Chondrocyte (in vitro differentiated cells): Measurements from ENCODE around the gene FYB2. TPM values are rescaled to one million over a fixed set of nuclear protein-coding genes. Genes with fewer than 3 reads are reported as not detected.

Experiments used
- DNase-seq: peaks from one replicate; pipeline ENCODE4 v3.0.0; 2021; ENCODE audit warnings: mixed read lengths, low spot score
- H3K27ac Mint-ChIP-seq: one replicate; pipeline ENCODE4 v1.8.0; 2021; ENCODE audit warnings: mild to moderate bottlenecking, moderate library complexity, mixed read lengths; ENCODE audit not compliant: unreplicated experiment
- H3K27me3 Mint-ChIP-seq: 2 replicates; pipeline ENCODE4 v1.8.0; 2021; ENCODE audit warnings: low read depth, mixed read lengths
- H3K36me3 Mint-ChIP-seq: 2 replicates; pipeline ENCODE4 v1.8.0; 2021; ENCODE audit warnings: low read depth, mixed read lengths
- H3K4me1 Mint-ChIP-seq: 2 replicates; pipeline ENCODE4 v1.8.0; 2021; ENCODE audit warnings: low read depth, mild to moderate bottlenecking, mixed read lengths
- H3K4me3 Mint-ChIP-seq: one replicate; pipeline ENCODE4 v1.8.0; 2021; ENCODE audit warnings: mild to moderate bottlenecking, moderate library complexity, mixed read lengths; ENCODE audit not compliant: unreplicated experiment
- H3K9me3 Mint-ChIP-seq: 2 replicates; pipeline ENCODE4 v1.8.0; 2021; ENCODE audit warnings: low read depth, mixed read lengths
- total RNA-seq: library from RNA; stranded (reverse); gene quantifications from 3 replicates; pipeline ENCODE4 v1.2.1, GENCODE V29; 2021
- TF ChIP-seq, protein P1 (sequence below): fragments of 200-600 bp; sonication (generic); IDR thresholded peaks from 2 replicates; pipeline ENCODE4 v1.5.0; 2021; ENCODE audit warnings: antibody characterized with exemption, mild to moderate bottlenecking, moderate library complexity

The FYB2 gene
- total RNA-seq, 1 donor from 2014 or later: 0.10 TPM

DNA sequence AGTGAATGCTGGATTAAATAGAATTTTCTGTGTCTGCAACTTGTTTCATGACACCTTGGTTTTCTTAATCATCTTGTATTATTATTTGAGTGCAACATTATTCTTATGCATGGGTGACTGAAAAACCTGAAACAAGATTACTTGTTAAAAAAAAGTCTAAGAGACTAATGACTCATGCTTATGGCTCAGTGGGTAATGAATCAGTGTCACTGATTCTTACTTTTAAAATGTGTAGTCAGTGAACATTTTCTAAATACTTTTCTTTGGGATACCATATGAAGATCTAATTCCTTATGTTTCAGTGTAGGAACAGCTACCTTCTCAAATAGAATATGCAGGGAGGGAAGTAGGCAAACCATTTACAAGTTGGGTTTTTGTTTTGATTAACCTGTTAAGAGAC, 108.6 kb downstream of the FYB2 start:
- H3K27ac Mint-ChIP-seq: peak overlapping the region; percentile 83
- no peaks in the 10 kb centered on the region for H3K27me3 Mint-ChIP-seq
- TF ChIP-seq, protein P1, sequence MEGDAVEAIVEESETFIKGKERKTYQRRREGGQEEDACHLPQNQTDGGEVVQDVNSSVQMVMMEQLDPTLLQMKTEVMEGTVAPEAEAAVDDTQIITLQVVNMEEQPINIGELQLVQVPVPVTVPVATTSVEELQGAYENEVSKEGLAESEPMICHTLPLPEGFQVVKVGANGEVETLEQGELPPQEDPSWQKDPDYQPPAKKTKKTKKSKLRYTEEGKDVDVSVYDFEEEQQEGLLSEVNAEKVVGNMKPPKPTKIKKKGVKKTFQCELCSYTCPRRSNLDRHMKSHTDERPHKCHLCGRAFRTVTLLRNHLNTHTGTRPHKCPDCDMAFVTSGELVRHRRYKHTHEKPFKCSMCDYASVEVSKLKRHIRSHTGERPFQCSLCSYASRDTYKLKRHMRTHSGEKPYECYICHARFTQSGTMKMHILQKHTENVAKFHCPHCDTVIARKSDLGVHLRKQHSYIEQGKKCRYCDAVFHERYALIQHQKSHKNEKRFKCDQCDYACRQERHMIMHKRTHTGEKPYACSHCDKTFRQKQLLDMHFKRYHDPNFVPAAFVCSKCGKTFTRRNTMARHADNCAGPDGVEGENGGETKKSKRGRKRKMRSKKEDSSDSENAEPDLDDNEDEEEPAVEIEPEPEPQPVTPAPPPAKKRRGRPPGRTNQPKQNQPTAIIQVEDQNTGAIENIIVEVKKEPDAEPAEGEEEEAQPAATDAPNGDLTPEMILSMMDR: no peak
- no peak overlapping the region for H3K4me3 Mint-ChIP-seq
- peaks cover 36% of the 10 kb centered on the region for H3K4me1 Mint-ChIP-seq
- peaks cover 6% of the 10 kb centered on the region for H3K36me3 Mint-ChIP-seq
- no peaks in the 10 kb centered on the region for H3K9me3 Mint-ChIP-seq
- no peak for DNase-seq

DNA sequence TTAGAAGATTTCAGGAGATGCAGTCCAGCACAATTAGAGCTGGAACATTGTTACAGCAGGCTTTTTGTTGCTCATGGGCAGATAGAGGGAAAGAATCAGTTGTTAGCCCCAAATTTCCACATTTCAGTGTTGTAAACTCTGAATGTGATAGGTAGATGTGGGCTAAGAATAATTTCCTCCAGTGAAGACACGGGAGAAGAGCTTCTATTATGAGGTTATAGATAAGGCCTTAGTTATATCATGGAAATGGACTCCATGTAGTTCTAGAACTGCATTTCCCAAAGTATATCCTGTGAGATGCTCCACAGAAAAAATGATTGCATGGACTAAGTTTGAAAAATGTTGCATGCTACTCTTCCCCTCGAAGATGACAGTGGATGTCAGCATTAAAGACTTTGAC, 109.2 kb downstream of the FYB2 start:
- Mint-ChIP-seq H3K4me3 (no peak overlapping the region), H3K4me1 (peaks cover 32% of the 10 kb centered on the region), H3K9me3 (no peaks in the 10 kb centered on the region), H3K36me3 (peaks cover 6% of the 10 kb centered on the region), H3K27ac (no peak overlapping the region), H3K27me3 (no peaks in the 10 kb centered on the region)
- DNase-seq: no peak
- TF ChIP-seq, protein P1: no peak

DNA sequence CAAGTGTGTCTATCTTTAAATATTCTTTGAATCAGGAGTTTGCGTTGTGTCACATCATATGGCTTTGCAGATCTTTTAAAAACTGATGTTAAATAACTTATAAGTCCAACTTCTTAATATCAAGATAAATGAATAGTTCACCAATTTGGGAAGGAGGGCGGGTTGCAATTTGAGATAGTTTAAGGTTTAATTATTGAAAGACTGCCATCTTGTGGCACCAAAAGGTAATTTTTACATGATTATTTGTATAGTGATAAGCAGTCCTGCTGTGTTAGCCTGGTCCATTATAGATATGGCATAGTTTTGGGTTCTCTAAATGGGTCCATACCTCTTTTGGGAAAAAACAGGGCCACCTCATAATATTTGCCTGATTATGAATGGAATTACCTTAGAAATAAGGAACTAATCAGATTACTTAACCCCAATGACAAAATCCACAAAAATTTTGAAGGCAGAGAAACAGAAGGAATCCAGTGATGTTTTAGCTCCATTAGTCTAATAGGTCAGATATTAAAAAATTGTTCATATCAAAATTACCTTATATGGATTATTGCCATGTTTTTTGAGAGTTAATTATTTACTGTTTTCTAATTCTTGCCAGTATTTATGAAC, 109.8 kb downstream of the FYB2 start:
- H3K27me3 Mint-ChIP-seq: no peaks in the 10 kb centered on the region
- no peak overlapping the region for H3K27ac Mint-ChIP-seq
- no peaks in the 10 kb centered on the region for H3K9me3 Mint-ChIP-seq
- DNase-seq: no peak
- TF ChIP-seq, protein P1: peak; percentile 91
- peaks cover 9% of the 10 kb centered on the region for H3K36me3 Mint-ChIP-seq
- H3K4me3 Mint-ChIP-seq: no peak overlapping the region
- peaks cover 32% of the 10 kb centered on the region for H3K4me1 Mint-ChIP-seq

DNA sequence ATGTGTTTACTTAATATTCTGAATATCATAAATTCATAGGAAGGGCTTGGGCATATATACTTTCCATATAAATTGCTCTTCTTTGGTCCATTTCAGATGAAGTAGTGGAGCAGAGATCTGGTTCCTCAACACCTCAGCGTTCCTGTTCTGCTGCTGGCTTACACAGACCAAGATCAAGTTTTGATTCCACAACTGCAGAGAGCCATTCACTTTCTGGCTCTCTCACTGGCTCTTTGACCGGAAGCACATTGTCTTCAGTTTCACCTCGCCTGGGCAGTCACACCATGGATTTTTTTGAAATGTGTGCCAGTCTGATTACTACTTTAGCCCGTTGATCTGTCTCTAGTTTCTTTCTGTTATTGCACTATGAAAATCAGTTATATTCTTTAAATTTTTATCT, 111.8 kb downstream of the FYB2 start:
- Mint-ChIP-seq H3K9me3 (peaks cover 6% of the 10 kb centered on the region), H3K36me3 (peaks cover 17% of the 10 kb centered on the region), H3K27me3 (no peaks in the 10 kb centered on the region), H3K4me1 (peaks cover 27% of the 10 kb centered on the region), H3K27ac (no peak overlapping the region), H3K4me3 (no peak overlapping the region)
- DNase-seq: no peak
- TF ChIP-seq, protein P1: no peak

DNA sequence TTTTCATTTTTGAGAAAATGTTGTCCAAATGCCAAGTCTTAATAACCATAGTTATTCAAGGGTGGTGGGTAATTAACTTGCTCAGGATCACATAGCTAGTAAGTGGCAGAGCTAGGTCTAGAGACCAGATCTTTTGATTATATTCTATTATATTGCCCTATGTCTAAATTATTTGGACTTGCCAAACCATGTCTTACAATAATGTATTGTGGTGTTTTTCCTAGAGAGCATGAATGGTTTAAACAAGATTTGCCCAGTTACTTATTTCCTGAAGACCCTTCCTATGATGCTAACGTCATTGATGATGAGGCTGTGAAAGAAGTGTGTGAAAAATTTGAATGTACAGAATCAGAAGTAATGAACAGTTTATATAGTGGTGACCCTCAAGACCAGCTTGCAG, 115.5 kb downstream of the FYB2 start:
- Mint-ChIP-seq H3K4me1 (no peaks in the 10 kb centered on the region), H3K36me3 (peaks cover 21% of the 10 kb centered on the region), H3K9me3 (peaks cover 17% of the 10 kb centered on the region), H3K27ac (no peak overlapping the region), H3K4me3 (no peak overlapping the region), H3K27me3 (no peaks in the 10 kb centered on the region)
- no peak for DNase-seq
- TF ChIP-seq, protein P1: no peak
